Activated T-helper 1 cell treated with anti-CD3 and anti-CD28 coated beads, Interleukin-12 subunit alpha, Interleukin-12 subunit beta, Interleukin-2, Interleukin-4 antibody, amounts not matched to agents 30 ng/mL and 10 ng/mL and 1 ng/mL, durations not matched to agents 14 hours and 24 hours and 36 hours (primary cell): ENCODE data around the gene SOX18. TPM values are rescaled to one million over a fixed set of nuclear protein-coding genes. Genes with fewer than 3 reads are reported as not detected.

ENCODE experiments used
- DNase-seq: peaks from one replicate; pipeline ENCODE4 v3.0.0; 2021; ENCODE audit warnings: low spot score
- H3K27ac Mint-ChIP-seq: one replicate; pipeline ENCODE4 v1.8.0; 2021; ENCODE audit warnings: mild to moderate bottlenecking, mixed read lengths
- H3K27me3 Mint-ChIP-seq: one replicate; pipeline ENCODE4 v1.8.0; 2022; ENCODE audit warnings: mild to moderate bottlenecking, moderate library complexity, mixed read lengths; ENCODE audit not compliant: insufficient read depth
- H3K36me3 Mint-ChIP-seq: one replicate; pipeline ENCODE4 v1.8.0; 2021; ENCODE audit warnings: low read depth, mixed read lengths
- H3K4me1 Mint-ChIP-seq: one replicate; pipeline ENCODE4 v1.8.0; 2021; ENCODE audit warnings: low read depth, mixed read lengths
- H3K4me3 Mint-ChIP-seq: one replicate; pipeline ENCODE4 v1.8.0; 2021; ENCODE audit warnings: mild to moderate bottlenecking, moderate library complexity, mixed read lengths
- H3K9me3 Mint-ChIP-seq: one replicate; pipeline ENCODE4 v1.8.0; 2021; ENCODE audit warnings: mixed read lengths
- intact Hi-C: fragments of 100-400 bp; cut with micrococcal nuclease; formaldehyde crosslinking; loops from one replicate; pipeline ENCODE4 v1.15.1; 2024
- total RNA-seq: library from RNA; stranded (reverse); gene quantifications from 2 replicates; pipeline ENCODE4 v1.2.3, GENCODE V29; 2022

The SOX18 gene
- total RNA-seq, 1 donor from 2014 or later, result 1.3 TPM

DNA sequence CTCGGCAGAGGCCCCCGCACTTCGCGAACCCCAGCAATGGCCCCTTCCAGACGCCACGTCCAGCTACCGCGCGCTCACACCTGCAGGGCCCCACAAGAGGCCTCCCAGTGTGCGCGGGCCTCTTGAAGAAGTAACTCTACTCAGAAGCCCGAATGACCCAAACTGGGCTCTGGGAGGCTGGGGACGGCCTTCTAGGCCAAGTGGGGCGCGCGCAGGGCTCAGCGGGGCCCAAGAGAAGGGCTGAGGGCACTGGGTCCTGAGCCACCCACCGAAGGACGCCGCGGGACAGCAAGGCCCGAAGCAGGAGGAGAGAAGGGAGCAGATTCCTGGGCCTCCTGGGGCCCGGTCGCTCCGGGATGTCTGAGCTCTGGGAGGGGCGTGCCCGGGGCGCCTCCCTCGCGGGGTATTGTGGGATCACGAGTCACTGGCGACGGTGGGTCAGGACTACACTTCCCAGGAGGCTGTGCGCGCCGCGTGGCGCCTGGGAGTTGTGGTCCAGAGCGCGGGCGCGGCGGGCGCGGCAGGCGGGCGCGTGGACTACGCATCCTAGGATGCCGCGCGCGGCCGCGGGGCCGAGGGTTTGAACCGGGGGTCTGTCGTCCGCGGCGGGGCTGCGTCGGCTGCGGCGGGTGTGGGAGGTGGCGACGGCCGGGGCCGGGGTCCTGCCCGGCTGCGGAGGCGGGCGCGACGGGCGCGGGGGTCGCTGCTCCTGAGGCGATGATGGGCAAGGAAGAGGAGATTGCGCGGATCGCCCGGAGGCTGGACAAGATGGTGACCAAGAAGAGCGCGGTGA lies 13.4 kb upstream of the SOX18 start, which contains the start of gene TCEA2:
TCEA2 (plus strand) TSS at position 603 of the 793 bp plus-strand sequence; CDS start at position 718, 115 bp downstream.
- Mint-ChIP-seq H3K27me3 (no peaks in the 10 kb centered on the region), H3K36me3 (peaks cover 2% of the 10 kb centered on the region), H3K4me3 (peak within 1 kb of the TSS; percentile 93), H3K9me3 (no peaks in the 10 kb centered on the region), H3K4me1 (peaks cover 56% of the 10 kb centered on the region), H3K27ac (peak within 1 kb of the TSS; percentile 95)
- intact Hi-C loops, result loop anchor here (1.0 to 5.0 kb wide), 14 partner anchors 17 to 845 kb away; partner anchors contain the start of genes ARFGAP1, ARFRP1, DNAJC5 and GMEB2
- DNase-seq, result peak; percentile 94

DNA sequence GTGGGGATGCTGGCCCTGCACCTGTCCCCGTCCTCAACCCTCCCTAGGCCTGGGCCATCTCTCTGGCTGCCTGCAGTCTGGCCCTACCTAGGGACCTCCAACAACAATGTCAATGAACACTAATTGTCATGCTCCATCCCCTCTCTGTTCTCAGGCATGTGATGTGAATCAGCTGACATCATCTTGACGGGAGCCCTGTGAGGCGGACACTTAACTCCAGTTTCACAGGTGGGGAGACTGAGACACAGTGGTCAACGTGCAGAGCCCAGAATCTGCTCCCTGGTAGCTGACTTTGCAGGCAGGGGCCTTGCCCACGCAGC lies 12.8 kb upstream of the SOX18 start:
- Mint-ChIP-seq H3K27me3 (no peaks in the 10 kb centered on the region), H3K9me3 (no peaks in the 10 kb centered on the region), H3K36me3 (peaks cover 2% of the 10 kb centered on the region), H3K4me1 (peaks cover 53% of the 10 kb centered on the region), H3K27ac (peak overlapping the region; percentile 7), H3K4me3 (peak overlapping the region; percentile 93)
- no peak for DNase-seq
- intact Hi-C loops, result loop anchor here (2.0 to 5.0 kb wide), 3 partner anchors 435 to 845 kb away; partner anchors contain the start of genes ARFGAP1, GMEB2 and YTHDF1

DNA sequence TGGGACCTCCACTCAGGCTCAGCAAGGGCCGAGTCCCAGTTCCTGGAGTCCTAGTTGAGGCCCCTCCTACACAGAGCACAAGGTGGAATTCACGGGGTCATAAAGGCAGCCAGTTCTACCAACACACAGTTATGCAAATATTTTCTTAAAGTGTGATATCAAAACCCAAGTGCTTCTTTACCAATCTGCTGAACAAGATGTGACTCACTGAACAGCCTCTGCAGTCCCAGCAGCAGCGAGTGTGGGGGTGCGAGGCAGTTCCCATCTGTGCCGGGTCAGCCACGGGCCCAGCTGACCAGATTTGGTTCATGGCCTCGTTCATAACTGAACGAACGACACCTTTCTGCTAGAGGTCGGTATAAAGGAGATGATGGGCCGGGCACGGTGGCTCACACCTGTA lies 9.1 kb upstream of the SOX18 start:
- intact Hi-C loops, result loop anchor here (5.0 kb wide), 1 partner anchor 271 kb away; no protein-coding TSS in a partner anchor
- H3K4me1 Mint-ChIP-seq, result peaks cover 22% of the 10 kb centered on the region
- H3K27ac Mint-ChIP-seq, result peak overlapping the region; percentile 45
- H3K36me3 Mint-ChIP-seq, result no peaks in the 10 kb centered on the region
- no peaks in the 10 kb centered on the region for H3K27me3 Mint-ChIP-seq
- H3K4me3 Mint-ChIP-seq, result peak overlapping the region; percentile 75
- DNase-seq, result no peak
- H3K9me3 Mint-ChIP-seq, result no peaks in the 10 kb centered on the region

DNA sequence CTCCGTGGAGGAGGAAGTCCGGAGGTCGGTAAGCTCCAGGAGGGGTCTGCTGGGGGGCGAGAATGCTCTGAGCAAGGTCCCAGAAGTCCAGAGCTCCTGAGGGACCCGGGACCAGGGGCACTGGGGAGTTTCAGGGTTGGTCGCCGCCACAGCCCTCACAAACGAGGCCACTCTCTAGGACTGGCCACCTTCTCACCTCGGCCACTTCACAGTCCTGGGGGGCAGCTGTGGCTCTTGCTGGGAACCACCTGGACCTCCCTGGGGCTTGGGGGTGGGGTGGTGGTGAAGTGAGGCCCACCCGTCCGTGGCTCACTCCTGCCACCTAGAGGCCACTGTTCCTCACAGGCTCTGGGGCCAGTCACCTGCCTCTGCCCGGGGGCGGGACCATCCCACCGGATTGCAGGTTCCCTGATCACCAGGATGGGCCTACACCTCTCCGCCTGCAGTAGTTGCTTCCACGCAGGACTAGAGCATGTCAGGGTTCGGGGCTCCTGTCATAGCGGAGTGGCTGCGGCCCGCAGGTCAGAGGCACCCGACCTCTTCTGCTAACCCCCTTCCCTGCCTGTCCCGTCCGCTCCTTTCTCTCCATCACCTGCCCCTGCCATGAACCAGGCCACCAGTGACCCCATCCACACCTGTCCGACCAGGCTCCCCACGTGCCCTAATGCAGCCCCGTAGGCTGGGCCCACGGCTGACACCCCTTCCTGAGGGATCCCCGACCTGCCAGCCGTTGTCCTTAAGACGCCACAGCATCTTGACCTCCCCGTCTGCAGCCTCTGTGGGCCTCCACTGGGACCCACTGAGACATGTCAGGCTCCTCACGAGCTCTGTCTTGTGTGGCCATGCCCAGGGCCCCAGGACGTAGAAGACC lies 8.4 kb upstream of the SOX18 start:
- H3K27ac Mint-ChIP-seq, result peak overlapping the region; percentile 75
- DNase-seq, result peak; percentile 70
- H3K36me3 Mint-ChIP-seq, result no peaks in the 10 kb centered on the region
- H3K4me1 Mint-ChIP-seq, result peaks cover 22% of the 10 kb centered on the region
- no peaks in the 10 kb centered on the region for H3K9me3 Mint-ChIP-seq
- intact Hi-C loops, result loop anchor here (1.0 to 5.0 kb wide), 2 partner anchors 19 to 271 kb away; no protein-coding TSS in a partner anchor
- peak overlapping the region; percentile 75 for H3K4me3 Mint-ChIP-seq
- no peaks in the 10 kb centered on the region for H3K27me3 Mint-ChIP-seq

DNA sequence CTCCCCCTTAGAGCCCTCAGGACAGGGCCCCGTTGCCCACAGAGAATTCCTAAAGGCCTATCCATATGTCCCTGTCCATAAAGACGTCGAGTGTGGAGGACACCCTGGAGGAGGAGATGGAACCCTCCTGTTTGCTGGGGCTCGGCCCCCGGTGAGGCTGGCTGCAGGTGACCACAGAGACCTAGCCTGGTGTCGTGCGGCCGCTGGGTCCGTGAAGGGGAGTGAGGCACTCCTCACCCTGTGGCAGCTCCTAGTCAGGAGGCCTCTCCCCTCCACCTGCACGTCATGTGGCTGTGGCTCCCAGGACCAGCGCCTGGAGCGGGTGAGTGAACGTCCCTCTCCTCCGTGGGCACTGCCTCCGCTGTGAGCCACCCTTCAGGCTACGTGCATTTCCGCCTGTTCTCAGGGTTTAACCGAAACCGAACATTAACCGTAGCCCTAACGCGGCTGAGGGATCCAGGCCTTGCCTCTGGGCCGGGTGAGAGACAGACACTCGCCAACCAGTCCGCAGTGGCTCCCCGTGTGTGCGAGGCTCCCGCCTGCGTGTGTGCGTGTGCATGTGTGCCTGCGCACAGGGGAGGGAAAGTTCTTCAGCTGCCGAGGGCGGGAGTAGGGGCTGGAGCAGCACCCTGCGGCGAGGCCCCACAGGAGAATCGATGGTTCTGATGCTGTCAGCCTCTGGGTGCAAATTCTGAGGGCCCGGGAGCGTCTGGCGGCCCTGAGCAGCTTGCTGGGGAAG lies 7.6 kb upstream of the SOX18 start:
- peaks cover 18% of the 10 kb centered on the region for H3K4me1 Mint-ChIP-seq
- no peaks in the 10 kb centered on the region for H3K9me3 Mint-ChIP-seq
- no peak for DNase-seq
- H3K27me3 Mint-ChIP-seq, result no peaks in the 10 kb centered on the region
- intact Hi-C loops, result loop anchor here (1.0 to 5.0 kb wide), 2 partner anchors 18 to 270 kb away; no protein-coding TSS in a partner anchor
- peak overlapping the region; percentile 75 for H3K27ac Mint-ChIP-seq
- H3K36me3 Mint-ChIP-seq, result no peaks in the 10 kb centered on the region
- peak overlapping the region; percentile 75 for H3K4me3 Mint-ChIP-seq

DNA sequence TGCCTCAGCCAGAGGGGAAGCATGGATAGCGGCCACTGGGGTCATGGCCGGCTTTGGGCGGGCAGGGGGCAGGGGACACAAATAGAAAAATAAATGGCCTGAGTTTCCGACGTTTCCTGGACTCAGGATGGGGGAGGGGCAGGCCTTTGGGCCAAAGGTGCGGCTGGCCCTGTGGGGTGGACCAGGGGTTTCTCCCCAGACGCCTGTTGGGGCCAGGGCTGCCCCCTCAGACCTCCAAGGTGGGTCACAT lies 7.1 kb upstream of the SOX18 start:
- H3K36me3 Mint-ChIP-seq, result no peaks in the 10 kb centered on the region
- intact Hi-C loops, result loop anchor here (5.0 kb wide), 1 partner anchor 269 kb away; no protein-coding TSS in a partner anchor
- no peaks in the 10 kb centered on the region for H3K9me3 Mint-ChIP-seq
- H3K27me3 Mint-ChIP-seq, result peaks cover 2% of the 10 kb centered on the region
- no peak overlapping the region for H3K27ac Mint-ChIP-seq
- no peak for DNase-seq
- H3K4me1 Mint-ChIP-seq, result peaks cover 16% of the 10 kb centered on the region
- H3K4me3 Mint-ChIP-seq, result no peak overlapping the region

DNA sequence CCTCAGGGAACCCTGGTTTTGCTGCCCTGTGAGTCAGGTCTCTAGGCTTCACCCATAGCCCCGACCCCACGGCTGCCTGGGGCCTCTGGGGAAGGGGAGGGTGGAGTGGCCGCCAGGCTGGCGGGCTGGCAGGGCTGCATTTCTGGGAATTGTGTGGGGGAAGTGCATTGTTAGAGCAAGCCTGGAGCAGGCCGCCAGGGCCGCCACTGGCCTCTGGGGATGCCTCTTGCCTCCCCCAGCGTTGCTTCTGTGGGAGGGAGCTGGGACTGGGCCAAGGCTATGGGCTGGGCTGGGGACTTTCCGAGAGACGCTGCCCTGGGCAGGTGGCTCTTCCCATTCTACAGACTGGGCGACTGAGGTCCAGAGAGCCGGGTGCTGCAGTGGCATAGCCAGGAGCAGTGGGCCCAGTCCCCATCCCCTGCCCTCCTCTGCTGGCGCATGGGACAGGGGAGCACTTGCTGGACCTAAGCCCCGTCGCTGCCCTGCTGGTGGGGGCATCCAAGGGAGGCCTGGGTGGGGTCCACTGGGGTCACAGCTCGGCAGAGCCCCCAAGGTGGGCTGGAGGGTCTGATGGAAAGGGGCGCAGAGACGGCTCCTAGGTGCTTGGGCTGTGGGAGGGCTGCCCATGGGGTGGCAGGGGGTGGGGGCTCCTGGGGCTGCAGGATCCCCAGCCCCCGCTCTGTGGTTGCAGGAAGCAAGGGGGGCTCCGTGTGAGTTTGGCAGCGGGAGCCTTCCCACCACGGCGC lies 6.6 kb upstream of the SOX18 start:
- H3K27me3 Mint-ChIP-seq, result peaks cover 2% of the 10 kb centered on the region
- no peaks in the 10 kb centered on the region for H3K36me3 Mint-ChIP-seq
- H3K9me3 Mint-ChIP-seq, result no peaks in the 10 kb centered on the region
- no peak for DNase-seq
- H3K4me1 Mint-ChIP-seq, result peaks cover 16% of the 10 kb centered on the region
- no peak overlapping the region for H3K4me3 Mint-ChIP-seq
- intact Hi-C loops, result loop anchor here (5.0 kb wide), 1 partner anchor 269 kb away; no protein-coding TSS in a partner anchor
- H3K27ac Mint-ChIP-seq, result no peak overlapping the region

DNA sequence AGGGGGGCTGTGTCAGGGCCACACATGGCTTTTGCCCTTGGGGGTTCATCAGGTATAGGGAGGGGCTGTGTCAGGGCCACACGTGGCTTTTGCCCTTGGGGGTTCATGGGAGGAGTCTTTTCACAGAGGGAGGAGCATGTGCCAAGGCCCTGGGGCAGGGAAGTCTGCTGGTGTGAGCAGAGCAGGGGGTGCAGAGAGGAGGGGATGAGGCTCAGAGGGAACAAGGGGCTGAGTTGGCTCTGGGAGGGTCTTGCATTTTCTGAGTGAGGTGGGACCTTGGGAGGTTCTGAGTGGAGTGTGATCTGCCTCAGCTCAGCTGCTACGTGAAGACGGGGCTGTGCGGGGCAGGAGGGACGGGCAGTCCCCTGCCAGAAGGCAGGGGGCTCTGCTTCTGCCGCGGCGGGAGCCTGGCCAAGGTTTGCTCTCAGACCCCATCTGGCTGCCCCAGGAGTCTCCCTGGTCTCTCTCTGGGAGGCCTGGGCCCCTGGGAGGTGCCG lies 6.0 kb upstream of the SOX18 start:
- intact Hi-C loops, result loop anchor here (5.0 kb wide), 1 partner anchor 268 kb away; no protein-coding TSS in a partner anchor
- Mint-ChIP-seq H3K4me3 (no peak overlapping the region), H3K9me3 (no peaks in the 10 kb centered on the region), H3K27ac (peak overlapping the region; percentile 52), H3K4me1 (peaks cover 16% of the 10 kb centered on the region), H3K36me3 (no peaks in the 10 kb centered on the region), H3K27me3 (peaks cover 2% of the 10 kb centered on the region)
- no peak for DNase-seq

DNA sequence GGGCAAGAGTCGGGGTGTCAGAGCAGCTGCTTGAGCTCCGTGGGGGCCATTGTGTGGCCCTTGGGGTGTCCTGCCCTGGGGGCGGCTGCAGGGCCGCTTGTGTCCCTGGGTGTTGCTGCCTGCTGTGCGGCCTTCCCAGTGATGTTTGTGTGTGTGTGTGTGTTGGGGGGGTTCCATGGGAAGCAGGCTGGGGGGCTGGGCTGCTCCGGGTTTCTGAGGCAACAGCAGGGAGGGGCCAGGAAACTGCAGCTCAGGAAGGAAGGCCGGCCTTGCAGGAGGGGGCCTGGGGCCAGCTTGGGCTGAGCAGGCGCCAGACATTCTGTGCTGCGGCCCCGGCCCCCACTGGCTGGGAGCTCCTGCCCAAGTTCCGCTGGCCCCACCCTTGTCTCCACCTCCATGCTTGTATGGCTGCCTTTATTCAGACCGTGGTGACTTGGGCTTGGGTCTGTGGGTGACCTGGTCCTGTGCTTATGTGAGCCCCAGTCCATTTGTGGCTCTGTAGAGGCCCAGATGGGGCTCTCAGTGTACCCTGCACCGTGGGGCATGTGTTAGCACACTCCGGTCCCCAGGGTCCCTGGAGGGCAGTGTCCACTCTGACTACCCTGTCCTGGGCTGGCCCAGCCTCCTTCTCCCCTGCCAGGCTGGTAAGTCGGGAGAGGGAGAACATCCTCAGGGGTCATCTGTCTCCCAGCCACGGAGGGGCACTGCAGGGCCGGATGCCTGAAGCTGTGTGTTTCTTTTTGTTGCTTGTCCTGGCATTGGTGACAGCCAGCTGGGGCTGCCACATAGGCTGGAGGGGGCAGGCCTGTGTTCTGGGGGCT lies 4.6 kb upstream of the SOX18 start:
- Mint-ChIP-seq H3K4me1 (peaks cover 16% of the 10 kb centered on the region), H3K4me3 (no peak overlapping the region), H3K27ac (no peak overlapping the region), H3K27me3 (peaks cover 3% of the 10 kb centered on the region), H3K36me3 (no peaks in the 10 kb centered on the region), H3K9me3 (no peaks in the 10 kb centered on the region)
- no peak for DNase-seq
- intact Hi-C loops, result no loop called here

DNA sequence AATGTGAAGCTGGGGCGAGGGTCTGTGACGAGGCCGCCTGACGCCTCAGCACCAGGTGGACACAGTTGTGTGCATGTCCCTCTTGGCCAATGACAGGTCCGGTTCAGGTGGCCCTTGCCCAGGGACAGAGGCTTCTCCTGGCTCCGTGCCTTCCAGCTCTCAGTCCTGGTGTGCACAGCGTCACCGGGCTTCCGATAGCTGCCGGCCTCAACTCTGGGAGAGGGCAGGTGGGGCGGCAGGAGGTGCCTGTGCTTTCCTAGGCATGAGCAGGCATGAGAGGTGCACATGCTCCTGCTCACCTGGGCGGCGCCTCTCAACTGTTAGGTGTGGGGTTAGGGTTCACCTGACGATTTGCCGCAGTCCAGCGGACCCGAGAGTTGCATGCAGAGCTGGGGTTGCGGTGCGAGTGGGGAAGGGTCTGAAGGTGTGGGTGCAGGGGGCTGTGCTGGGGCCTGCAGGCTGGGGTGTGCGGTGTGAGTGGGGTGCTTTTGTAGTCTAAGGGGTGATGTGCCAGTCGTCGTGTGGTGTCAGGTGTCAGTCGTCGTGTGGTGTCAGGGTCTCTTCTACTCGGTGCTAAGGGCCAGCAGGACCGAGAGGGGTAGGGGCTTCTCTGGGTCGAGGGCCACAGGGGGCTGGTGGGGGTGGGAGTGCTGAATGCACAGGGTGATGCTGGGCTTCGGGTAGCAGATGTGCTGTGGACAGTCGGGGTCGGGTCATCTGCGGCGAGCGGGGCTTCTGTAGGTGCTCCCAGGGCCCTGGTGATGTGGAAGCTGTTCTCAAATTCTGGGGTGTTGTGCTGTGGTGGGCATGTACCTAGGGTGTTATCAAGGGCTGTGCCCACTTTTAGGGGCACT lies 3.8 kb upstream of the SOX18 start:
- DNase-seq, result no peak
- Mint-ChIP-seq H3K9me3 (no peaks in the 10 kb centered on the region), H3K27me3 (peaks cover 4% of the 10 kb centered on the region), H3K36me3 (no peaks in the 10 kb centered on the region), H3K4me1 (peaks cover 10% of the 10 kb centered on the region), H3K4me3 (no peak overlapping the region), H3K27ac (no peak overlapping the region)
- intact Hi-C loops, result no loop called here

DNA sequence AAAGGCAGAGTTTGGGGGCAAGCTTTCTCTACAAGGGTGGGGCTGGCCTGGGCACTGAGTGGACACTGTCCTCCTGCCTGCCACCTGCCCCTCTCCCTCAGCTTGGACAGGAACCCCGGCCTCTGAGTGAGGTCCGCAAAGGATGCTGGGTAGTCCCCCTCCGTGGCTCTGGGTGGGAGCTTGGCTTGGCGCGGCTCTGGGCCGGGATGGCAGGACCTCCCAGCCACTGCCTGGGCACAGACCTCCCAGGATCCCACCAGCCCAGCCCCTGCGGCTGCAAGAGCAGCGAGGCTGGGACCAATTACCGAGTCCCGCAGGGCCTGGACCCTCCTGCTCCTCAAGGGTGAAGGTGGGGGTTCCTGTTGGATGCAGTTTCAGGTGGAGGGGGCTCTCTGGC lies 2.9 kb upstream of the SOX18 start:
- intact Hi-C loops, result no loop called here
- Mint-ChIP-seq H3K9me3 (no peaks in the 10 kb centered on the region), H3K27me3 (peaks cover 10% of the 10 kb centered on the region)

More for the DNA sequence above, 2.9 kb upstream of the SOX18 start:
- DNase-seq, result no peak
- peaks cover 5% of the 10 kb centered on the region for H3K4me1 Mint-ChIP-seq
- H3K36me3 Mint-ChIP-seq, result no peaks in the 10 kb centered on the region
- no peak overlapping the region for H3K27ac Mint-ChIP-seq
- H3K4me3 Mint-ChIP-seq, result no peak overlapping the region
